Adipocyte (in vitro differentiated cells): ENCODE data around the gene KLHL29.

Source experiments
- DNase-seq: peaks from one replicate; pipeline ENCODE4 v3.0.0-alpha.2; 2015; ENCODE audit warnings: low read depth
- H3K27me3 ChIP-seq: replicated peaks from 2 replicates; pipeline ENCODE4 v1.7.0; 2013; ENCODE audit warnings: mild to moderate bottlenecking, low read length, moderate library complexity; ENCODE audit not compliant: control insufficient read depth, insufficient read depth
- H3K36me3 ChIP-seq: 2 replicates; pipeline ENCODE4 v1.7.0; 2013; ENCODE audit warnings: low read length, mild to moderate bottlenecking, moderate library complexity; ENCODE audit not compliant: control insufficient read depth, insufficient read depth, severe bottlenecking
- H3K4me1 ChIP-seq: 2 replicates; pipeline ENCODE4 v1.7.0; 2013; ENCODE audit warnings: mild to moderate bottlenecking, low read length, moderate library complexity; ENCODE audit not compliant: control insufficient read depth, insufficient read depth
- H3K4me3 ChIP-seq: 2 replicates; pipeline ENCODE4 v1.7.0; 2013; ENCODE audit warnings: mild to moderate bottlenecking, low read length, moderate library complexity
- H3K9ac ChIP-seq: 2 replicates; pipeline ENCODE4 v1.7.0; 2013; ENCODE audit warnings: mild to moderate bottlenecking, low read length, moderate library complexity
- H3K9me3 ChIP-seq: 2 replicates; pipeline ENCODE4 v1.7.0; 2013; ENCODE audit warnings: mild to moderate bottlenecking, low read length, moderate library complexity; ENCODE audit not compliant: control insufficient read depth

Gene KLHL29

GRCh38 chr2:23693606-23693951 is 308.6 kb downstream of the KLHL29 start:
- no peaks in the 10 kb centered on the region for H3K27me3 ChIP-seq
- no peak overlapping the region for H3K9ac ChIP-seq
- peaks cover 64% of the 10 kb centered on the region for H3K36me3 ChIP-seq

DNA sequence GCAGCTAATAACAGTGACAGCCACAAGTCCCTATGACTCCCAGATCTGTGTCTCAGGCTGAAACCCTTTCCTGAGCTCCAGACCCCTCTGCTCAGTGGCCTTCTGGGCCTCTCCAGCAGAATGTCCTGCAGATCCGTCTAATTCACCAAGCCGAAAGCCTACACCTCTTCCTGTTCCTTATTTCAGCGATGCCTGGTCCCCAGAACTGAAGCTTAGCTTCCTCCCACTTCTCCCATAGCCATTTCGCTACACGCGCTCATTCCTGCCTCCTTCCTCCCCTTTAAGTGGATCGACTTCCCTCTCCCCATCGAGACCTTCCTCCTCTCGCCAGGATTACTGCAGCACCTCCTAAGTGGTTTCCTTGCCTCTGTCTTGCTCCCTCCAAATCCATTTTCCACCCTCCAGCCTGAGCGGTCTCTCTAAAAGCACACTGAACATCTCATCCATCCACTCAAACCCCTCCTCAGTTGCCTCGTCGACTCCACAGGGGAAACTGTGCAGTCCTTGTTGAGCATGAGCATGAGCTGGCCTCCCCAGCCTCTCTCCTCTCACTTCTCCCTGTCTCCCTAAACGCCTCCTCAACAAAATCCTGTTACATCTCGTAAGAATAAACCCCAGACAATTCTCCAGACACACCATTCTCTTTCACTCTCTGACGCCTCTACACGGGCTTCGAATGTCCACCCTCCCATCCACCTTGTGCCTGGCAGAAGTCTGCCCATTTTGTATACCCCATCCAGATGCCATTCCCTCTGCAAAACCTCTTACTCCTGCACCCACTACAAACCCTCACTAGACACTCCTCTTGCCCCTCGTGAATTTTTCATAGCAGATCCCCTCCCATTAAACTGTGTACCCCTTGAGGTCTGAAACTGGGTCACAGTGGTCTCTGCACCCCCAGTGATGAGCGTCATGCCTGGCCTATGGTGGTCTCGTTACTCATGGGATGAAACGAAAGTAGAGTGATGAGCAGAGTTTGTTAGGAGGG is 309.4 kb downstream of the KLHL29 start:
- no peak for DNase-seq
- no peaks in the 10 kb centered on the region for H3K9me3 ChIP-seq
- H3K27me3 ChIP-seq: no peaks in the 10 kb centered on the region
- H3K4me3 ChIP-seq: no peak overlapping the region
- no peaks in the 10 kb centered on the region for H3K4me1 ChIP-seq
- H3K9ac ChIP-seq: no peak overlapping the region
- peaks cover 71% of the 10 kb centered on the region for H3K36me3 ChIP-seq

More at GRCh38 chr2:23693606-23693951, 308.6 kb downstream of the KLHL29 start:
- Histone ChIP-seq H3K9me3 (no peaks in the 10 kb centered on the region), H3K4me3 (no peak overlapping the region), H3K4me1 (no peaks in the 10 kb centered on the region)
- DNase-seq: no peak

DNA sequence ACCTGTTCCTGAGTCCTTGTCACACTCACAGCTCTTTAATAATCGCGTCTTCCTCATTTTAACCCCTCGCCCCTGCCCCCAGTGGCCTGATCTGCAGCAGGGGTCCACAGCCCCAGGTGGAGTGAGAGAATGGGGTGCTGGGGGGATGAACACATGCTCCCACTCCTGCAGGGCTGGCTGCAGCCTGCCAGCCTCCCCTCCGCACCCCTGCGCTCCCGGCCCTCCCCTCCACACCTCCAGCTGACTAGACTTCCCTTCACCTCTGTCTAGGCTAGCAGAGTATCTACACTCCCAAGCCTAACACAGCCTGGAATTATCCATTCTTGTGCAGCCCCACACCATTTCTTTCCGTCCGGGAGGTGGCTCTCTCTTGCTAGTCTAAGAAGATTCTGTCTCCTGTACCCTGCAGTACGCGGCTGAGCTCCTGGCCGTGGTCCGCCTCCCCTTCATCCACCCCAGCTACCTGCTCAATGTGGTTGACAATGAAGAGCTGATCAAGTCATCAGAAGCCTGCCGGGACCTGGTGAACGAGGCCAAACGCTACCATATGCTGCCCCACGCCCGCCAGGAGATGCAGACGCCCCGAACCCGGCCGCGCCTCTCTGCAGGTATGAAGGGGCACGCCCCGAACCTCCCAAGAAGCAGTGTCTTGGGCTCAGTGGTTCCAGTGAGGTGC is 310.4 kb downstream of the KLHL29 start:
- no peak for DNase-seq
- Histone ChIP-seq H3K27me3 (no peaks in the 10 kb centered on the region), H3K4me3 (no peak overlapping the region), H3K9me3 (no peaks in the 10 kb centered on the region), H3K4me1 (no peaks in the 10 kb centered on the region), H3K9ac (no peak overlapping the region), H3K36me3 (peaks cover 80% of the 10 kb centered on the region)

- DNase-seq: no peak
- H3K36me3 ChIP-seq: peaks cover 85% of the 10 kb centered on the region
- no peak overlapping the region for H3K9ac ChIP-seq
- H3K27me3 ChIP-seq: no peaks in the 10 kb centered on the region
- H3K4me3 ChIP-seq: no peak overlapping the region
- no peaks in the 10 kb centered on the region for H3K9me3 ChIP-seq
- no peaks in the 10 kb centered on the region for H3K4me1 ChIP-seq
Observed at GRCh38 chr2:23695890-23696751, 311.1 kb downstream of the KLHL29 start.

GRCh38 chr2:23696752-23697045 is 311.7 kb downstream of the KLHL29 start:
- Histone ChIP-seq H3K36me3 (peaks cover 80% of the 10 kb centered on the region), H3K9me3 (no peaks in the 10 kb centered on the region), H3K4me1 (no peaks in the 10 kb centered on the region), H3K27me3 (no peaks in the 10 kb centered on the region), H3K9ac (no peak overlapping the region), H3K4me3 (no peak overlapping the region)
- no peak for DNase-seq

DNA sequence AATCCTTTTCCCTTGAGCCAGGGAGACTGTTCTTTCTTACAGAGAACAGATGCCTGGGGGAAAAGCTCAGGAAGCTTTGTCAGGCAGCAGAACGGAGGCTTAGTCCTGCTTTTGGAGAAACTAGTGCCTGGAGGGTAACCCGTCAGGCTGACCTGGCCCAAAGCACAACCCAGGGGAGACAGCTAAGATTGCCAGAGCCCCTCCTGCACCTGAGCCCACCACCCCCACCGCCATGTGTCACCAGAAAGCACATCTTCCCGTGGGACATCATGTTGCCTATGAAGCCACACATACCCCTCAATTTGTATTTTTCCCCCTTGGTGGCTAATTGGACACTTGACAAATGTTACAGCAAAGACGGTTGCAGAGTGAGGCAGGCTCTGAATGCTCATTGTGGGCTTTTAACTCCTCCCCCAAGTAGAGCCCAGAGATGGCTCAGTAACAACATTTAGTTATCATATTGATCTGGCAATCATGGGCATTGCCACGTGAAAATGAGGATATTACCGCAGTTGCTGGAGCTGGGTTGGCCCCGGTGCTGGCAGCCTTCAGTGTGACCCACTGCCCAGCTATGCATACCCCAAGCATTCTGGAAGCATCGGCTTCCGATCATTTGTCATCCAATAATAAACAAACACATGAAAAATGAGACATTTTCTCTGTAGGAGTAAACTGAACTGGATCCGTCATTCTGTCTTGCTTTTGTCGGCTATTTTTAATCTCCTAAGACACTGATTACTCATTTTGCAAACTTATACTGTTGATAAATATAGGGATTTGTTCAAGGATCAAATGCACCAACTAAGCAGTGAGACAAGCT is 312.5 kb downstream of the KLHL29 start:
- no peaks in the 10 kb centered on the region for H3K4me1 ChIP-seq

GRCh38 chr2:23698116-23698693 is 313.2 kb downstream of the KLHL29 start:
- Histone ChIP-seq H3K9ac (no peak overlapping the region), H3K27me3 (no peaks in the 10 kb centered on the region), H3K4me3 (no peak overlapping the region), H3K9me3 (no peaks in the 10 kb centered on the region), H3K36me3 (peaks cover 77% of the 10 kb centered on the region), H3K4me1 (no peaks in the 10 kb centered on the region)
- no peak for DNase-seq

More for the DNA sequence above, 312.5 kb downstream of the KLHL29 start:
- Histone ChIP-seq H3K4me3 (no peak overlapping the region), H3K9me3 (no peaks in the 10 kb centered on the region), H3K27me3 (no peaks in the 10 kb centered on the region), H3K36me3 (peaks cover 76% of the 10 kb centered on the region), H3K9ac (no peak overlapping the region)
- peak; percentile 30 for DNase-seq

DNA sequence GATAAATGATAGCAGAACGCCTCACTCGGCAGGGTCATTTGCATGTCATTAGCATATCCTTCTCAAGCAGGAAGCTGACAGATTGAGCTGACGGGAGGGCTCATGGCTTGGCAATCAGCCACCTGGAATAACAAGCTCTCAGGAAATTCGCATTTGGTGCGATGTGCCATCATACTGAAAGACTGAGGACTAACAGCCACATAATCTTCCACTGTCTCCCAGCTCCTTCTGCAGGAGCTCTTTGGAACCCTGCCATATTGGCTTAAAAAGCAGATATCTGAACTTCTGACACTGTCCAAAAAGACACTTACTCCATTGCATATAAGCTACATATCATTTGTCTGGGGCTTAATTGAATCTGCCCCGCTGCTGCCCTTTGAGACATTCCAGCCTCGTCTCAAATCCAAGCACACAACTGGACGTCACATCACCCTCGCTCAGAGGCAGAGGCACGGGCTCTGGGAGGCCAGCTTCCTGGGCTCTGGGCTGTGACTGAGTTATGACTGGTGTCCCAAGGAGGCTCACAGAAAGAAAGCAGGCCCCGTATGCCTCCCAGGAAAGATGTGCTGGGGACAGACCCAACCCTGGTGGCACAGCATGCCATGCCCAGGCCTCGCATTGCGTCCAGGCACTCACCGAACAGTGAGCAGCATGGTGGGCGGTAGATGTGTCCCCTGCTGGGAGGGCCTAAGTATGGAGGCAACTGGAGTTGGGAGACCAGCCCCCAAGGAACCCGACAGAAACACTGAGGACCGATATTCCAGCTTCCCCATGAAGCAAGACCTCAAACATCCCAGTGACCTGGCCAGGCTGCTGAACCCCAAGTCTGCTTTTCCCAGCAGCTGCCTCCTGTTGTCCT is 314.0 kb downstream of the KLHL29 start:
- Histone ChIP-seq H3K4me3 (no peak overlapping the region), H3K9ac (no peak overlapping the region)

DNA sequence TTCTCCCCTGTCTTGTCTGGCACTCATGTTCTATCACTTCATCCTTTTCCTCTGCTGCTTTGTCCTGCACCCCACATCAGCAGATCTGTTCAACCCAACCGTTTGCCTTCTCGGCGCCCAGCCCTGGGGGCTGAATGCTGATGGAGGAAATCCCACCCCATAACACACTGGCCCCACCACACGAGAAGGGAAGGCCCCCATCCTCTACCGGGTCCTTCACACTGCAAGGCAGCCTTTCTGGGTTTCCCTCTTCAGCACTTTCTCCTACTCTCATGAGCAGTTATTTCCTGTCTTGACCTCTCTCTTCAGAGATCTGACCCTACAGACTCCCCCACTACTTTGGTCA is 314.6 kb downstream of the KLHL29 start:
- Histone ChIP-seq H3K36me3 (peaks cover 78% of the 10 kb centered on the region), H3K9me3 (no peaks in the 10 kb centered on the region), H3K4me3 (no peak overlapping the region), H3K27me3 (no peaks in the 10 kb centered on the region), H3K9ac (no peak overlapping the region), H3K4me1 (no peaks in the 10 kb centered on the region)
- no peak for DNase-seq

More for the DNA sequence above, 314.0 kb downstream of the KLHL29 start:
- Histone ChIP-seq H3K4me1 (no peaks in the 10 kb centered on the region), H3K27me3 (no peaks in the 10 kb centered on the region), H3K36me3 (peaks cover 77% of the 10 kb centered on the region), H3K9me3 (no peaks in the 10 kb centered on the region)
- DNase-seq: no peak

GRCh38 chr2:23700627-23701026 is 315.6 kb downstream of the KLHL29 start:
- H3K4me3 ChIP-seq: no peak overlapping the region
- no peaks in the 10 kb centered on the region for H3K4me1 ChIP-seq
- no peaks in the 10 kb centered on the region for H3K9me3 ChIP-seq
- no peak for DNase-seq
- peaks cover 76% of the 10 kb centered on the region for H3K36me3 ChIP-seq
- no peaks in the 10 kb centered on the region for H3K27me3 ChIP-seq
- H3K9ac ChIP-seq: no peak overlapping the region
